ENCODE measurements around the gene CUL9.

CUL9 gene

DNA sequence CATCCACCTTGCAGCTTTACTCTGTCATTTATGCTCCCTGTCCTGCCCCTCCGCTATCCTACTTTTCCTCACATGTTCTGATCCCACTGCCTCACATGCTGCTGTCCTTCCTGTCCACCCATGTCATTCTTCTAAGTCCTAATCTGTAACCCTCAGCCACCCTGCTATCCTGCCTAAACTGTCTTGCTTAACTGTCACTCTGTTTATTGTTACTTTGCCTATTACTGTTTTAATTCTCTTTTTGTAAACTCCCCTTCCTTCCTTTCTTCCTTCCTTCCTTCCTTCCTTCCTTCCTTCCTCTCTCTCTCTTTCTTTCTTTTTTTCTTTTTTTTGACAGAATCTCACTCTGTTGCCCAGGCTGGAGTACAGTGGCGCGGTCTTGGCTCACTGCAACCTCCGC, 1.4 kb downstream of the CUL9 start:
- TF ChIP-seq CTCF (conservative IDR thresholded peaks at IDR 0.05), result no peak
- peak overlapping the region; percentile 75; the same call in 1 of the 2 replicates for H3K27ac ChIP-seq

DNA sequence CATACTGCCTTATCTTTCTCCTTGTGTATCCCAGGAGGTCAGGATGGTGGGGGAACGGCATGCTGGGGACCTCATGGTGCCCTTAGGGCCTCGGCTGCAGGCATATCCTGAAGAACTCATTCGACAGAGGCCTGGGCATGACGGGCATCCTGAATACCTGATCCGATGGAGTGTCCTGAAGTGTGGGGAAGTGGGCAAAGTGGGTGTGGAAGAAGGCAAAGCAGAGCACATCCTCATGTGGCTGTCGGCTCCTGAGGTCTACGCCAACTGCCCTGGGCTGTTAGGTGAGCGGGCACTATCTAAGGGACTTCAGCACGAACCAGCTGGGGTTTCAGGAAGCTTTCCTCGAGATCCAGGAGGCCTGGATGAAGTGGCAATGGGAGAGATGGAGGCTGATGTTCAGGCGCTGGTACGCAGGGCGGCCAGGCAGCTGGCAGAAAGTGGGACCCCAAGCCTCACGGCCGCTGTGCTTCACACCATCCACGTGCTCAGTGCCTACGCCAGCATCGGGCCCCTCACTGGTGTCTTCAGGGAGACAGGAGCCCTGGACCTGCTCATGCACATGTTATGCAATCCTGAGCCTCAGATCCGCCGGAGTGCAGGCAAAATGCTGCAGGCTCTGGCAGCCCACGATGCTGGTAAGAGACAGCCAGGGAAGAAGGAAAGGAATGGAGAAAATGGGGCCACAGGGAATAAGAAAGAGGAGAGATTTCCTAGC, 2.4 kb downstream of the CUL9 start:
- no peak overlapping the region for H3K27ac ChIP-seq
- no peak for TF ChIP-seq CTCF (conservative IDR thresholded peaks at IDR 0.05)

DNA sequence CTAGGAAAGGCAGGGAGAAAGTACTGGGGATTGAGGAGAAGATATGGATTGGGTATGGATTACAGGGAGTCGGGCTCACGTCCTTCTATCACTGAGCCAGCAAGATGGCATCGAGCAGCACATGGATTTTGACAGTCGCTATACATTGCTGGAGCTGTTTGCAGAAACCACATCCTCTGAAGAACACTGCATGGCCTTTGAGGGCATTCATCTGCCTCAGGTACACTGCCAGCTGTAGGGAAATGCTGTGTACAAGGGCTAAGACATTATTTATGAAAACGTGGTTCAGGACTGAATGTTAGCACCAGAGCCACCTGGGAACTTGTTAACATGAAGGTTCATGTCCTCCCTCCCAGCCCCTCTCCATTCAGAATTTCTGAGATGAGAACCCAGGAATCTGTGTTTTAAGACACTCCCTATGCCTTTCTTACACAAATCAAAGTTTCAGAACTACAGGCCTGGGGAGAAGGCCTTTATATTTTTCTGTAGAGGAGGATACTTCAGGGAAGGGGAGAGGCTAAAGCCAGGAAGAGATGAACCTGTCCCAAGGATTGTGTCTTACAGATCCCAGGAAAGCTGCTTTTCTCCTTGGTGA, 3.5 kb downstream of the CUL9 start:
- no peak overlapping the region for H3K27ac ChIP-seq

DNA sequence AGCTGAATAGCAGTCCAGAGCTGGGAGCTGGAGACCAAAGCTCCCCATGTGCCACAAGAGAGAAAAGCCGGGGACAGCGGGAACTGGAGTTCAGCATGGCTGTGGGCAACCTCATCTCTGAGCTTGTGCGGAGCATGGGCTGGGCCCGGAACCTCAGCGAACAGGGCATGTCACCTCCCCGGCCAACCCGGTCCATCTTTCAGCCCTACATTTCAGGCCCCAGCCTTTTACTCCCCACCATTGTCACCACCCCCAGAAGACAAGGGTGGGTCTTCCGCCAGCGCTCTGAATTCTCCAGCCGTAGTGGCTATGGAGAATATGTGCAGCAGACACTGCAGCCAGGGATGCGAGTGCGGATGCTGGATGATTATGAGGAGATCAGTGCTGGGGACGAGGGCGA, 4.0 kb downstream of the CUL9 start:
- H3K27ac ChIP-seq, result no peak overlapping the region
- TF ChIP-seq CTCF (conservative IDR thresholded peaks at IDR 0.05), result no peak

More for the DNA sequence above, 3.5 kb downstream of the CUL9 start:
- TF ChIP-seq CTCF (conservative IDR thresholded peaks at IDR 0.05), result no peak

- no peak overlapping the region for H3K27ac ChIP-seq
- no peak for TF ChIP-seq CTCF (conservative IDR thresholded peaks at IDR 0.05)
These were observed 4.7 kb downstream of the CUL9 start for GRCh38 chr6:43186706-43187105.

DNA sequence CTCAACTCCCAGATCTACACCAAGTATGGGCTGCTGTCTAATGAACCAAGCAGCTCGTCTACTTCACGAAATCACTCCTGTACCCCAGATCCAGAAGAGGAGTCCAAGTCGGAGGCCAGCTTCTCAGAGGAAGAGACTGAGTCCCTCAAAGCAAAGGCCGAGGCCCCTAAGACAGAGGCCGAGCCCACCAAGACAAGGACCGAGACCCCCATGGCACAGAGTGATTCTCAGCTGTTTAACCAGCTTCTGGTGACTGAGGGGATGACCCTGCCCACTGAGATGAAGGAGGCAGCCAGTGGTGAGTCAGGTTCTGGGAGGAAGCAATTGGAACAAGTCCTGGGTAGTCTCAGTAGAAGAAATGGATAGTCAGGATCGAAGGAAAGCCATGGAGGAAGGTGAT, 5.8 kb downstream of the CUL9 start:
- no peak overlapping the region for H3K27ac ChIP-seq
- no peak for TF ChIP-seq CTCF (conservative IDR thresholded peaks at IDR 0.05)

GRCh38 chr6:43188426-43188825, 6.4 kb downstream of the CUL9 start:
- H3K27ac ChIP-seq, result no peak overlapping the region
- no peak for TF ChIP-seq CTCF (conservative IDR thresholded peaks at IDR 0.05)
